ENCODE results near the gene NOTCH2. TPM values are rescaled to one million over a fixed set of nuclear protein-coding genes. Genes with fewer than 3 reads are reported as not detected.

The NOTCH2 gene
- total and polyA plus RNA-seq, 8 donors, result 0.92 to 191 (median 30.4) TPM

GRCh38 chr1:119885903-119886783, 183.3 kb downstream of the NOTCH2 start:
- H3K27me3 ChIP-seq, result peaks cover 0 to 3% (median 0%) of the 10 kb centered on the region in 3 donors
- peak in 5 of 7 experiments; percentile 20 to 70 (median 60) for TF ChIP-seq CTCF (IDR thresholded peaks at IDR 0.05)
- no peak for TF ChIP-seq POLR2A (IDR thresholded peaks at IDR 0.05)
- TF ChIP-seq EP300 (IDR thresholded peaks at IDR 0.05), result no peak
- intact Hi-C loops (cut with DNase I; ENCODE audit: low total_unique reads), result no loop called here
- H3K27ac ChIP-seq, result no peak overlapping the region
- H3K4me3 ChIP-seq, result no peak overlapping the region
- H3K9me3 ChIP-seq, result peaks cover 0 to 10% (median 4%) of the 10 kb centered on the region in 4 donors
- H3K4me1 ChIP-seq, result no peaks in the 10 kb centered on the region
- WGBS, 5 donors, result 55 to 60% (median 58%) methylated on average over 11 of the region's 11 CpGs
- peak; percentile 46 to 74 for DNase-seq
- no peaks in the 10 kb centered on the region for H3K36me3 ChIP-seq

DNA sequence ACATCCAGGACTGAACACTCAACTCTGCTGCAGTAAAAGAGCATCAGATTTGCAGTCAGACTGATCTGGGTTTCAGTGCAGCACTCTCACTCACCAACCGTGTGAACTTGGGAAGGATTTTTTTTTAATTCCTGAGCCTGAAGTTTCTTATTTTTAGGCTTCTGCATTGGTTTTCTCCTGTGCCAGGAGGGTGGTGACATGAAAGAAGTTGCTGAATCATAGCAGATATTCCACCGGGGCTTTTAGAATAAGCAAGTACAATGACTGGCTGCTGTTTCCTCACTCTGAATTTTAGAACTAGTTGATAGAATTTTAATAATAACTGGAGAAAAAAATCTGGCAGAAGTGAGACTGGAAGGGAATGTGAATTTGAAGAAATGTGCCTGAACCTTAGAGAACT, 184.8 kb downstream of the NOTCH2 start:
- intact Hi-C loops (cut with DNase I; ENCODE audit: low total_unique reads), result no loop called here
- Histone ChIP-seq H3K27ac (no peak overlapping the region), H3K36me3 (no peaks in the 10 kb centered on the region), H3K4me1 (no peaks in the 10 kb centered on the region), H3K4me3 (no peak overlapping the region), H3K9me3 (peaks cover 0 to 10% (median 4%) of the 10 kb centered on the region in 4 donors), H3K27me3 (peaks cover 0 to 3% (median 0%) of the 10 kb centered on the region in 3 donors)
- no peak for DNase-seq
- WGBS, 5 donors, result 38 to 46% (median 44%) methylated on average over 2 of the region's 2 CpGs
- no peak for TF ChIP-seq CTCF (IDR thresholded peaks at IDR 0.05)
- TF ChIP-seq POLR2AphosphoS5 (IDR thresholded peaks at IDR 0.05), result no peak
- no peak for TF ChIP-seq POLR2A (IDR thresholded peaks at IDR 0.05)
- no peak for TF ChIP-seq EP300 (IDR thresholded peaks at IDR 0.05)

GRCh38 chr1:119883826-119884225, 185.6 kb downstream of the NOTCH2 start:
- WGBS, 5 donors, result 92 to 99% (median 96%) methylated on average over 3 of the region's 3 CpGs
- Histone ChIP-seq H3K36me3 (no peaks in the 10 kb centered on the region), H3K9me3 (peaks cover 0 to 8% (median 3%) of the 10 kb centered on the region in 4 donors), H3K27ac (no peak overlapping the region), H3K4me1 (no peaks in the 10 kb centered on the region), H3K4me3 (no peak overlapping the region), H3K27me3 (peaks cover 0 to 3% (median 0%) of the 10 kb centered on the region in 3 donors)
- no peak for DNase-seq
- intact Hi-C loops (cut with DNase I; ENCODE audit: low total_unique reads), result no loop called here
- TF ChIP-seq CTCF (IDR thresholded peaks at IDR 0.05) (no peak), POLR2AphosphoS5 (IDR thresholded peaks at IDR 0.05) (no peak), POLR2A (IDR thresholded peaks at IDR 0.05) (no peak), EP300 (IDR thresholded peaks at IDR 0.05) (no peak)

DNA sequence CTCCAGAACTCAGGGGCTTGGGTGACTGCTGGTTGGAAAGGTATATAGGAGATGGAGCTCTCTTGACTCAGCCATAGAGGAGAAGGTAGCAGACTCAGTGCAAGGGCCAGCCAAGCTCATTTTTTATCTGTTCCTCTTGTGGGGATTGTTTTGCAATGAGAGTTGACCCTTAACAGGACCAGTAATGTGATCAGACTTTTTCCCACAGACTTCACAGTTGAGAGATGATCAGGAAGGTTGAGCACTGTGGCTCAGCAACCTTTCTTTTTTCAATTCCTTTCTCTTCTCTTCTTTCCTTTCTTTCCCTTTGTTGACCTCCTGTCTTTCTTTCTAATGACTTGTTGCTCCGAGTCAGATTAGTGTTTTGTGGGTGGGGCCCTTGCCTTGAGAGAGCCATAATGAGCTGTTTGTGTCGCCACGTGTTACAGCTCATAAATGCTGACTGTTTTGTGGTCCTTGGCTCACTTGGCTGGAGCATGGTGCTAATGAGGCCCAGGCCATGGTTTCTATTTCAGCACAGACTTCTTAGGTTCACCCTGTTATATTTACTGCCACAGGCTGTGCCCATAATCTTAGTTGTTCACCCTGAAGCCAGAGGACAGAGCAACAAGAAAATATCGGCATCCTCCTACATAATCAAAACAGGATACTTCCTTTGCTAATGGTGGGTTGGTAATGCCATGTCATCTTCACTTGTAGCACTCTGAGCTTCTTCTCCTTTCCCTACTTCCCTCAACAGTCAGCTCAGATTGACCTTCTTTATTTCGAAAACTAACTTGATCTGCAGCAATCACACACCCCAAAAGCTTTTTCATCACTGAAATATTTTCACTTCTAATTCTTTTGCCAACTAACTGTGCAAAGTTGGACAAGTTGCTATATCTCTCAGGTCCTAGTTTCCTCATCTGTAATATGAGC, 187.1 kb downstream of the NOTCH2 start:
- Histone ChIP-seq H3K9me3 (no peaks in the 10 kb centered on the region), H3K27ac (no peak overlapping the region), H3K36me3 (no peaks in the 10 kb centered on the region), H3K27me3 (peaks cover 0 to 3% (median 0%) of the 10 kb centered on the region in 3 donors), H3K4me1 (no peaks in the 10 kb centered on the region), H3K4me3 (no peak overlapping the region)
- TF ChIP-seq EP300 (IDR thresholded peaks at IDR 0.05) (no peak), CTCF (IDR thresholded peaks at IDR 0.05) (no peak), POLR2A (IDR thresholded peaks at IDR 0.05) (no peak), POLR2AphosphoS5 (IDR thresholded peaks at IDR 0.05) (no peak)
- no peak for DNase-seq
- whole genome bisulfite sequencing, 5 donors, result 59 to 79% (median 74%) methylated on average over 5 of the region's 5 CpGs
- intact Hi-C loops (cut with DNase I; ENCODE audit: low total_unique reads), result no loop called here
